ENCODE results near the gene MYF6.

- no peak for TF ChIP-seq HDAC6 (IDR thresholded peaks at IDR 0.05; ENCODE audit: low read depth, low read length)
- no peak for TF ChIP-seq ZNF580 (CRISPR knock-in tag; IDR thresholded peaks at IDR 0.05; ENCODE audit: borderline replicate concordance, low read depth)
- TF ChIP-seq ZNF569 (CRISPR knock-in tag; IDR thresholded peaks at IDR 0.05; ENCODE audit: borderline replicate concordance): no peak
Measured at GRCh38 chr12:80708259-80708974, 983 bp downstream of the MYF6 start.
